Measurements from ENCODE around the gene STN1. TPM values are rescaled to one million over a fixed set of nuclear protein-coding genes. Genes with fewer than 3 reads are reported as not detected.

The STN1 gene
- total and polyA plus RNA-seq, 2 of the 8 experiments (the other 6 are each of a cell fraction or from before 2014, with no cell fraction given): 10.1 to 12.4 TPM

DNA sequence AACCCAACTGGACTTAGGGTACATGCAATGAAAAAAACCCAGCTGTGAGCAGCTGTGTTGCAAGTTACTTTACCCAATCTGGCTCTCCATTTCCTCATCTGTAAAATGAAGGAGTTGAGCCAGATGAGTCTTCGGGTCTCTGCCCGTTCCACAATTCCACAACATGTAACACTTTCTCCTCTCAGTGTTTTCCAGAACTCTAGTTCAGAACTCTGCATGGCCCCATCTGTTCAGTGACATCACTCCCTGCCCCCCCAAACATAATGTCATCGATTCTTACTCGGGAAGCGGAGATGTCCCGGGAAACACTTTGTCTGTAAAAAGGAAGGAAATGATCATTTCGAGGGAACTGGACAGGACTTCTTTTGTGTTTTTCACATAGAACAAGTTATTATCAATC is 65.1 kb downstream of the STN1 start:
- Histone ChIP-seq H3K9me3 (ENCODE audit: insufficient read depth in 2 of 2, low read depth in 1 of 2, low read length in 1 of 2) (no peaks in the 10 kb centered on the region), H3K9ac (replicated peaks in 1 of 4; ENCODE audit: extremely low read depth in 1 of 4, low read depth in 3 of 4, low read length in 3 of 4) (no peak overlapping the region), H2BK20ac (ENCODE audit: low read length) (no peak overlapping the region), H3K4me3 (ENCODE audit: extremely low read depth in 1 of 4, insufficient read depth in 2 of 4, low read depth in 3 of 4, low read length in 4 of 4) (no peak overlapping the region), H2BK5ac (ENCODE audit: low read depth, low read length) (no peak overlapping the region), H3K36me3 (ENCODE audit: control insufficient read depth in 2 of 4, insufficient read depth in 4 of 4, low read length in 3 of 4) (no peaks in the 10 kb centered on the region), H2BK12ac (ENCODE audit: low read depth, low read length) (no peak overlapping the region), H3K4me1 (replicated peaks in 1 of 4; ENCODE audit: control insufficient read depth in 3 of 4, insufficient read depth in 4 of 4, low read length in 3 of 4) (peaks cover 5 to 12% (median 7%) of the 10 kb centered on the region in 4 experiments), H3K79me1 (ENCODE audit: low read depth, low read length) (no peaks in the 10 kb centered on the region), H3K56ac (replicated peaks; ENCODE audit: insufficient read length, low read depth, low read length) (no peak overlapping the region), H3K27ac (ENCODE audit: low read depth, low read length) (no peak overlapping the region), H3K79me2 (ENCODE audit: control insufficient read depth in 1 of 2, insufficient read depth in 2 of 2, low read length in 2 of 2) (no peaks in the 10 kb centered on the region), H3K14ac (ENCODE audit: insufficient read length) (no peak overlapping the region), H4K20me1 (replicated peaks in 1 of 2; ENCODE audit: control insufficient read depth in 1 of 2, insufficient read depth in 2 of 2, low read length in 2 of 2) (no peaks in the 10 kb centered on the region), H2AK5ac (ENCODE audit: low read depth, low read length) (no peak overlapping the region), H4K91ac (replicated peaks; ENCODE audit: insufficient read length, low read length) (no peak overlapping the region), H3K4ac (replicated peaks; ENCODE audit: insufficient read length, low read depth, low read length) (no peak overlapping the region), H2AFZ (ENCODE audit: low read length) (no peak overlapping the region), H4K5ac (ENCODE audit: insufficient read length, low read depth, low read length) (no peak overlapping the region), H2BK120ac (replicated peaks; ENCODE audit: low read depth, low read length) (no peak overlapping the region), H4K8ac (ENCODE audit: extremely low read depth, insufficient read depth, low read length) (no peak overlapping the region), H3K23ac (ENCODE audit: insufficient read length) (no peak overlapping the region), H3K18ac (ENCODE audit: extremely low read depth, low read length) (no peak overlapping the region), H2BK15ac (ENCODE audit: low read length) (no peak overlapping the region), H3K27me3 (replicated peaks in 1 of 4; ENCODE audit: control insufficient read depth in 3 of 4, extremely low read depth in 1 of 4, insufficient read depth in 3 of 4, low read length in 3 of 4) (peaks cover 4 to 38% (median 31%) of the 10 kb centered on the region in 4 experiments; a peak in 6 of 7 replicates), H3K23me2 (ENCODE audit: low read depth, low read length) (peaks cover 15% of the 10 kb centered on the region), H3K4me2 (ENCODE audit: insufficient read depth in 1 of 2, low read depth in 2 of 2, low read length in 2 of 2) (no peak overlapping the region)
- FAIRE-seq (no peak), DNase-seq (ENCODE audit: low read depth in 1 of 2, low spot score in 2 of 2) (no peak)
- 91% methylated on average over 7 of the region's 7 CpGs; no CpG with 5 or more reads in 1 of the 2 experiments for WGBS, 2 experiments (ENCODE audit: extremely low coverage in 1 of 2, insufficient coverage in 1 of 2, insufficient read length in 1 of 2, insufficient replicate concordance in 2 of 2, low coverage in 1 of 2, low lambda C conversion rate in 2 of 2, missing lambda C conversion rate in 1 of 2)
- CTCF ChIA-PET (ENCODE audit: partially characterized antibody): interaction anchor here (1.0 to 9.8 kb wide), 18 partner anchors 14 to 144 kb away, joined by 3 to 199 read pairs (median 4); no protein-coding TSS in a partner anchor
- POLR2A ChIA-PET (ENCODE audit: partially characterized antibody): interaction anchor here (1.0 kb wide), 1 partner anchor 21 kb away, joined by 4 read pairs; no protein-coding TSS in a partner anchor
- TF ChIP-seq RFX5 (IDR thresholded peaks at IDR 0.05; ENCODE audit: borderline replicate concordance, low read depth, low read length) (no peak), TAF7 (optimal IDR thresholded peaks at IDR 0.05; ENCODE audit: borderline replicate concordance, low read depth, low read length) (no peak), GTF2F1 (IDR thresholded peaks at IDR 0.05; ENCODE audit: borderline replicate concordance, low read depth, low read length) (no peak), KDM5A (IDR thresholded peaks at IDR 0.05; ENCODE audit: low read length) (no peak), SAP30 (IDR thresholded peaks at IDR 0.05; ENCODE audit: insufficient read depth, insufficient replicate concordance, low read length) (no peak), SP2 (IDR thresholded peaks at IDR 0.05; ENCODE audit: low read length) (no peak), SP4 (IDR thresholded peaks at IDR 0.05; ENCODE audit: low read length) (no peak), KDM1A (IDR thresholded peaks at IDR 0.05; ENCODE audit: borderline replicate concordance, low read length) (no peak), TEAD4 (IDR thresholded peaks at IDR 0.05; ENCODE audit: low read depth, low read length) (no peak), SP1 (IDR thresholded peaks at IDR 0.05; ENCODE audit: low read depth, low read length) (no peak), HDAC2 (IDR thresholded peaks at IDR 0.05; ENCODE audit: borderline replicate concordance in 1 of 2, low read depth in 2 of 2, low read length in 2 of 2) (no peak), CHD1 (IDR thresholded peaks at IDR 0.05; ENCODE audit: low read depth, low read length) (no peak), NRF1 (IDR thresholded peaks at IDR 0.05; ENCODE audit: low read depth, low read length) (no peak)
- TF ChIP-seq, protein P1, sequence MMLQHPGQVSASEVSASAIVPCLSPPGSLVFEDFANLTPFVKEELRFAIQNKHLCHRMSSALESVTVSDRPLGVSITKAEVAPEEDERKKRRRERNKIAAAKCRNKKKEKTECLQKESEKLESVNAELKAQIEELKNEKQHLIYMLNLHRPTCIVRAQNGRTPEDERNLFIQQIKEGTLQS (IDR thresholded peaks at IDR 0.05; ENCODE audit: insufficient read depth, low read depth, low read length): no peak

All from H1 (cell line).